ENCODE data around the gene CYP4F22. TPM values are rescaled to one million over a fixed set of nuclear protein-coding genes. Genes with fewer than 3 reads are reported as not detected.

The CYP4F22 gene
- total and polyA plus RNA-seq, 2 experiments from 2014 or later, result not detected

GRCh38 chr19:15544970-15545369 is 36.6 kb downstream of the CYP4F22 start:
- WGBS, 2 experiments (ENCODE audit: low coverage in 1 of 2, low lambda C conversion rate in 2 of 2, missing lambda C conversion rate in 2 of 2), result 65 to 81% methylated on average over 1 of the region's 1 CpG
- Histone ChIP-seq H3K27ac (no peak overlapping the region), H2AFZ (no peak overlapping the region), H3K4me1 (ENCODE audit: insufficient read depth) (no peaks in the 10 kb centered on the region), H3K4me2 (ENCODE audit: unreplicated experiment) (no peak overlapping the region), H3K36me3 (ENCODE audit: low read depth) (no peaks in the 10 kb centered on the region), H3K9me2 (ENCODE audit: insufficient read depth) (no peaks in the 10 kb centered on the region), H3K9me3 (ENCODE audit: low read depth) (no peaks in the 10 kb centered on the region), H4K20me1 (ENCODE audit: insufficient read depth) (no peaks in the 10 kb centered on the region), H3K27me3 (replicated peaks; ENCODE audit: insufficient read depth) (no peaks in the 10 kb centered on the region), H3K9ac (no peak overlapping the region), H3K79me2 (ENCODE audit: insufficient read depth) (no peaks in the 10 kb centered on the region), H3F3A (ENCODE audit: insufficient read depth) (no peaks in the 10 kb centered on the region), H3K4me3 (no peak overlapping the region)
- in situ Hi-C loops (cut with MboI), result no loop called here
- no peak for DNase-seq
- TF ChIP-seq EZH2 (IDR thresholded peaks at IDR 0.05; ENCODE audit: insufficient read depth, poor library complexity, severe bottlenecking), result no peak

GRCh38 chr19:15548648-15549047 is 40.3 kb downstream of the CYP4F22 start:
- H3K27me3 ChIP-seq (replicated peaks; ENCODE audit: insufficient read depth), result no peaks in the 10 kb centered on the region
- no peak overlapping the region for H3K4me3 ChIP-seq
- no peak overlapping the region for H3K9ac ChIP-seq
- no peaks in the 10 kb centered on the region for H3K9me3 ChIP-seq (ENCODE audit: low read depth)
- no peaks in the 10 kb centered on the region for H3K79me2 ChIP-seq (ENCODE audit: insufficient read depth)
- H2AFZ ChIP-seq, result no peak overlapping the region
- 62 to 79% methylated on average over 2 of the region's 2 CpGs for WGBS, 2 experiments (ENCODE audit: low coverage in 1 of 2, low lambda C conversion rate in 2 of 2, missing lambda C conversion rate in 2 of 2)
- no peak overlapping the region for H3K4me2 ChIP-seq (ENCODE audit: unreplicated experiment)
- no peaks in the 10 kb centered on the region for H3K4me1 ChIP-seq (ENCODE audit: insufficient read depth)
- TF ChIP-seq EZH2 (IDR thresholded peaks at IDR 0.05; ENCODE audit: insufficient read depth, poor library complexity, severe bottlenecking) (no peak), EZH2phosphoT487 (IDR thresholded peaks at IDR 0.05; ENCODE audit: insufficient read depth, low read depth) (no peak)
- no peak overlapping the region for H3K27ac ChIP-seq
- H3K9me2 ChIP-seq (ENCODE audit: insufficient read depth), result no peaks in the 10 kb centered on the region
- H3K36me3 ChIP-seq (ENCODE audit: low read depth), result no peaks in the 10 kb centered on the region
- in situ Hi-C loops (cut with MboI), result no loop called here
- H3F3A ChIP-seq (ENCODE audit: insufficient read depth), result no peaks in the 10 kb centered on the region
- no peaks in the 10 kb centered on the region for H4K20me1 ChIP-seq (ENCODE audit: insufficient read depth)
- no peak for DNase-seq

GRCh38 chr19:15549581-15549980 is 41.3 kb downstream of the CYP4F22 start:
- TF ChIP-seq EZH2phosphoT487 (IDR thresholded peaks at IDR 0.05; ENCODE audit: insufficient read depth, low read depth), result no peak
- no peak for TF ChIP-seq EZH2 (IDR thresholded peaks at IDR 0.05; ENCODE audit: insufficient read depth, poor library complexity, severe bottlenecking)
- no peaks in the 10 kb centered on the region for H3K36me3 ChIP-seq (ENCODE audit: low read depth)
- no peak for DNase-seq
- H3K27me3 ChIP-seq (replicated peaks; ENCODE audit: insufficient read depth), result no peaks in the 10 kb centered on the region
- no peaks in the 10 kb centered on the region for H3K9me3 ChIP-seq (ENCODE audit: low read depth)
- no peak overlapping the region for H3K27ac ChIP-seq
- no peaks in the 10 kb centered on the region for H3K79me2 ChIP-seq (ENCODE audit: insufficient read depth)
- WGBS, 2 experiments (ENCODE audit: low coverage in 1 of 2, low lambda C conversion rate in 2 of 2, missing lambda C conversion rate in 2 of 2), result 74 to 90% methylated on average over 5 of the region's 5 CpGs
- H3K4me1 ChIP-seq (ENCODE audit: insufficient read depth), result no peaks in the 10 kb centered on the region
- no peak overlapping the region for H2AFZ ChIP-seq
- no peaks in the 10 kb centered on the region for H3F3A ChIP-seq (ENCODE audit: insufficient read depth)
- H4K20me1 ChIP-seq (ENCODE audit: insufficient read depth), result no peaks in the 10 kb centered on the region
- H3K9me2 ChIP-seq (ENCODE audit: insufficient read depth), result no peaks in the 10 kb centered on the region
- in situ Hi-C loops (cut with MboI), result no loop called here
- H3K4me2 ChIP-seq (ENCODE audit: unreplicated experiment), result no peak overlapping the region
- H3K4me3 ChIP-seq, result no peak overlapping the region
- no peak overlapping the region for H3K9ac ChIP-seq

GRCh38 chr19:15550273-15550672 is 41.9 kb downstream of the CYP4F22 start:
- TF ChIP-seq EZH2 (IDR thresholded peaks at IDR 0.05; ENCODE audit: insufficient read depth, poor library complexity, severe bottlenecking), result no peak
- TF ChIP-seq EZH2phosphoT487 (IDR thresholded peaks at IDR 0.05; ENCODE audit: insufficient read depth, low read depth), result no peak
- no peak overlapping the region for H3K9ac ChIP-seq
- 52 to 68% methylated on average over 3 of the region's 3 CpGs for WGBS, 2 experiments (ENCODE audit: low coverage in 1 of 2, low lambda C conversion rate in 2 of 2, missing lambda C conversion rate in 2 of 2)
- no peaks in the 10 kb centered on the region for H4K20me1 ChIP-seq (ENCODE audit: insufficient read depth)
- no peak overlapping the region for H3K27ac ChIP-seq
- H3K4me2 ChIP-seq (ENCODE audit: unreplicated experiment), result no peak overlapping the region
- in situ Hi-C loops (cut with MboI), result loop anchor here (10.0 kb wide), 1 partner anchor 455 kb away; no protein-coding TSS in a partner anchor
- no peaks in the 10 kb centered on the region for H3K27me3 ChIP-seq (replicated peaks; ENCODE audit: insufficient read depth)
- no peak overlapping the region for H3K4me3 ChIP-seq
- no peak overlapping the region for H2AFZ ChIP-seq
- DNase-seq, result no peak
- no peaks in the 10 kb centered on the region for H3K4me1 ChIP-seq (ENCODE audit: insufficient read depth)
- H3F3A ChIP-seq (ENCODE audit: insufficient read depth), result no peaks in the 10 kb centered on the region
- no peaks in the 10 kb centered on the region for H3K79me2 ChIP-seq (ENCODE audit: insufficient read depth)
- no peaks in the 10 kb centered on the region for H3K36me3 ChIP-seq (ENCODE audit: low read depth)
- H3K9me2 ChIP-seq (ENCODE audit: insufficient read depth), result no peaks in the 10 kb centered on the region
- H3K9me3 ChIP-seq (ENCODE audit: low read depth), result no peaks in the 10 kb centered on the region

GRCh38 chr19:15550929-15551292 is 42.6 kb downstream of the CYP4F22 start:
- Histone ChIP-seq H3K27ac (no peak overlapping the region), H3K4me3 (no peak overlapping the region), H3K4me1 (ENCODE audit: insufficient read depth) (peaks cover under 1% of the 10 kb centered on the region; the same call in 1 of the 2 replicates), H3F3A (ENCODE audit: insufficient read depth) (no peaks in the 10 kb centered on the region), H3K27me3 (replicated peaks; ENCODE audit: insufficient read depth) (no peaks in the 10 kb centered on the region), H4K20me1 (ENCODE audit: insufficient read depth) (no peaks in the 10 kb centered on the region), H3K79me2 (ENCODE audit: insufficient read depth) (no peaks in the 10 kb centered on the region), H2AFZ (peak overlapping the region; percentile 54; the same call in 1 of the 2 replicates), H3K4me2 (ENCODE audit: unreplicated experiment) (no peak overlapping the region), H3K9me2 (ENCODE audit: insufficient read depth) (no peaks in the 10 kb centered on the region), H3K36me3 (ENCODE audit: low read depth) (no peaks in the 10 kb centered on the region), H3K9me3 (ENCODE audit: low read depth) (no peaks in the 10 kb centered on the region), H3K9ac (no peak overlapping the region)
- no peak for DNase-seq
- 23 to 25% methylated on average over 8 of the region's 8 CpGs for whole genome bisulfite sequencing, 2 experiments (ENCODE audit: low coverage in 1 of 2, low lambda C conversion rate in 2 of 2, missing lambda C conversion rate in 2 of 2)
- in situ Hi-C loops (cut with MboI), result loop anchor here (10.0 kb wide), 1 partner anchor 456 kb away; no protein-coding TSS in a partner anchor
- TF ChIP-seq EZH2 (IDR thresholded peaks at IDR 0.05; ENCODE audit: insufficient read depth, poor library complexity, severe bottlenecking) (no peak), EZH2phosphoT487 (IDR thresholded peaks at IDR 0.05; ENCODE audit: insufficient read depth, low read depth) (no peak)

All from GM23248 (cell line).